ENCODE measurements around the gene MCM3AP.
"Not testable (repeated sequence)": the region's sequence is repeated elsewhere in the genome, so short reads cannot be mapped to it uniquely, and the experiment has no call there.

The MCM3AP gene

DNA sequence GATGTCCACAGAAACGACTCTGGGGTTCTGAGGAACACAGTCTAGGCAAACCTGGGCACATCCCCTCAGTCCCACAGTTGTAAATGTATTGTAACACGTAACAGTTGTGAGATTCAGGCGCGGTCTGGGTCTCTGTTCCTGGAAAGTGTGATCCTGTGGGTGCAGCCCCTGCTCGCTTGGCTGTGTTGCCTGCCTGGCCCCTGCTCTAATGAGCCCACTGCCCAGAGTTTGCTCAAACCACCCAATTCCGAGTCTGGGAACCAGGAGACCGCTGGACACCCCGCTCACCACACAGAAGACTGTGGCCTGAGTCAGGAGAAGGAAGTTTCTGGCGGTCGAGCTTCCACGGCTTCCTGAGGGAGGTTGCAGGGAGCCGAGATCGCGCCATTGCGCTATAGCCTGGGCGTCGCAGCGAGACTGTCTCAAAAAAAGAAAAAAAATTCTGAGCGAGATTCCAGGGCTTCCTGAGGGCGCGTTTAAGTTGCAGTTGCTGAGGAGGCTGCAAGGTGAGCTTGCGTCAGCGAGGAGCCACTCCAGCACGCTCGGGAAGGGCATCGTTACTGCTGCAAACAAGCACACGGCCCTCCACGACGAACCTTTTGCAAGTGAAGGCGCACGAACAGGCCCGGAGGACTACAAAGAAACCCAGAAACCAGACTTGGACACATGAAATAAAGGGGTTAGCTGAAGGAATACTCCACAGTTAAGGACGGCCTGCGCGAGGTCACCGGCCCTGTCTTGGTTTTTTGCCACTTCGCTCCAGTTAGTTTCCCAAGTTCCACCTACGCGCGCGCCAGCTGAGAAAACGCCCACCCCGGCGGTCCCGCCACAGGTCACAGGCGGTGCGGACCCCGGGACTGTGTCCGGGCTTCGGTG is 37.2 kb upstream of the MCM3AP start:
- Histone ChIP-seq H3K27me3 (ENCODE audit: control insufficient read depth, insufficient read depth, low read length) (no peaks in the 10 kb centered on the region), H3K4me3 (ENCODE audit: low read length) (peak overlapping the region; percentile 91), H3K36me3 (ENCODE audit: control insufficient read depth, low read depth, low read length) (peaks cover 7% of the 10 kb centered on the region), H3K4me1 (ENCODE audit: control insufficient read depth, low read depth, low read length) (peaks cover 25% of the 10 kb centered on the region), H3K9ac (ENCODE audit: low read length) (peak overlapping the region; percentile 98), H3K9me3 (ENCODE audit: control insufficient read depth, low read depth, low read length) (no peaks in the 10 kb centered on the region), H3K27ac (ENCODE audit: low read length) (peak overlapping the region; percentile 87)

GRCh38 chr21:46320331-46320801 is 35.0 kb upstream of the MCM3AP start:
- H3K4me3 ChIP-seq (ENCODE audit: low read length): no peak overlapping the region
- no peak overlapping the region for H3K9ac ChIP-seq (ENCODE audit: low read length)
- no peaks in the 10 kb centered on the region for H3K9me3 ChIP-seq (ENCODE audit: control insufficient read depth, low read depth, low read length)
- H3K27me3 ChIP-seq (ENCODE audit: control insufficient read depth, insufficient read depth, low read length): no peaks in the 10 kb centered on the region
- H3K4me1 ChIP-seq (ENCODE audit: control insufficient read depth, low read depth, low read length): peaks cover 19% of the 10 kb centered on the region
- H3K36me3 ChIP-seq (ENCODE audit: control insufficient read depth, low read depth, low read length): peaks cover 4% of the 10 kb centered on the region
- no peak overlapping the region for H3K27ac ChIP-seq (ENCODE audit: low read length)

DNA sequence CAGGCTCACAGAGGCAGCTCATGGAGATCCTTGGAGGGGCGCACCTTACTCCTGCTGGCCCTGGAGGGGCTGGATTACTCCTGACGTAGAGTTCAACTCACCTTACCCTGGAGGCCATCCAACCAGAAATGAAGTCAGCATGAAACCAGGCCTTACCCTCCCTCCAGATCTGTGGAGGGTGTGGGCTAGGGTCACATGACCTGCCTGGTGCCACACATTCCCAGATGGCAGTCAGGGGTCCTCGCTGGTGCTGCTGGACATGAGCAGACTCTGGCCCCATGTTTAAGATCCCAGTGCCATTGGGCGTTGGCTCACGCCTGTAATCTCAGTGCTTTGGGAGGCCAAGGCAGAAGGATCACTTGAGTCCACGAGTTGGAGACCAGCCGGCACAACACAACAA is 33.8 kb upstream of the MCM3AP start:
- Histone ChIP-seq H3K36me3 (ENCODE audit: control insufficient read depth, low read depth, low read length) (peaks cover 4% of the 10 kb centered on the region), H3K27ac (ENCODE audit: low read length) (no peak overlapping the region), H3K4me1 (ENCODE audit: control insufficient read depth, low read depth, low read length) (peaks cover 18% of the 10 kb centered on the region), H3K9ac (ENCODE audit: low read length) (no peak overlapping the region), H3K27me3 (ENCODE audit: control insufficient read depth, insufficient read depth, low read length) (no peaks in the 10 kb centered on the region), H3K4me3 (ENCODE audit: low read length) (no peak overlapping the region), H3K9me3 (ENCODE audit: control insufficient read depth, low read depth, low read length) (no peaks in the 10 kb centered on the region)

DNA sequence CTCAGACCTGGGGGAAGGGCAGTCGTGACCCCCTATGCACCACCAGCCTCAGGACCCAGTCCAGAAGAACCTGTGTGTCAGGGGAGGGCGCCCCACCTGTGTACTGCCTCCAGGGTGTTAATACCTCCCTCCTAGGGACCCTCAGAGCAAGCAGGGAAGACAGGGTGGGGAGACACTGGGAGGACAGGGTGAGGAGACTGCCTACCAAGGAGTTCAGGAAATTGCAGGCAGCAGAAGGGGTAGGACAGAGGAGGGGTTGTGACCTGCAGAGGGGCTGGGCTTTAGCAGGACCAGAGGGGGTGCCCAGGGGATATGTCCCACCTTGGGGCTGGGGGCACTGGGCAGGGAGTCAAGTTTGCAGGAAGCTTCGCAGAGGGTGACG is 33.0 kb upstream of the MCM3AP start:
- H3K27ac ChIP-seq (ENCODE audit: low read length): no peak overlapping the region
- no peak overlapping the region for H3K4me3 ChIP-seq (ENCODE audit: low read length)
- no peak overlapping the region for H3K9ac ChIP-seq (ENCODE audit: low read length)
- H3K9me3 ChIP-seq (ENCODE audit: control insufficient read depth, low read depth, low read length): no peaks in the 10 kb centered on the region
- H3K36me3 ChIP-seq (ENCODE audit: control insufficient read depth, low read depth, low read length): peaks cover 5% of the 10 kb centered on the region
- no peaks in the 10 kb centered on the region for H3K27me3 ChIP-seq (ENCODE audit: control insufficient read depth, insufficient read depth, low read length)
- peaks cover 18% of the 10 kb centered on the region for H3K4me1 ChIP-seq (ENCODE audit: control insufficient read depth, low read depth, low read length)

- Histone ChIP-seq H3K27ac (ENCODE audit: low read length) (no peak overlapping the region), H3K4me3 (ENCODE audit: low read length) (no peak overlapping the region), H3K36me3 (ENCODE audit: control insufficient read depth, low read depth, low read length) (peaks cover 11% of the 10 kb centered on the region), H3K27me3 (ENCODE audit: control insufficient read depth, insufficient read depth, low read length) (no peaks in the 10 kb centered on the region), H3K9ac (ENCODE audit: low read length) (no peak overlapping the region), H3K9me3 (ENCODE audit: control insufficient read depth, low read depth, low read length) (no peaks in the 10 kb centered on the region), H3K4me1 (ENCODE audit: control insufficient read depth, low read depth, low read length) (peaks cover 18% of the 10 kb centered on the region)
Measured at GRCh38 chr21:46317710-46318463, 32.5 kb upstream of the MCM3AP start.

GRCh38 chr21:46316708-46317324 is 31.4 kb upstream of the MCM3AP start:
- peaks cover 15% of the 10 kb centered on the region for H3K36me3 ChIP-seq (ENCODE audit: control insufficient read depth, low read depth, low read length)
- H3K4me1 ChIP-seq (ENCODE audit: control insufficient read depth, low read depth, low read length): peaks cover 10% of the 10 kb centered on the region
- no peaks in the 10 kb centered on the region for H3K9me3 ChIP-seq (ENCODE audit: control insufficient read depth, low read depth, low read length)
- no peak overlapping the region for H3K4me3 ChIP-seq (ENCODE audit: low read length)
- no peak overlapping the region for H3K9ac ChIP-seq (ENCODE audit: low read length)
- H3K27me3 ChIP-seq (ENCODE audit: control insufficient read depth, insufficient read depth, low read length): no peaks in the 10 kb centered on the region
- H3K27ac ChIP-seq (ENCODE audit: low read length): no peak overlapping the region

- no peak overlapping the region for H3K4me3 ChIP-seq (ENCODE audit: low read length)
- H3K4me1 ChIP-seq (ENCODE audit: control insufficient read depth, low read depth, low read length): peaks cover 3% of the 10 kb centered on the region
- peaks cover 15% of the 10 kb centered on the region for H3K36me3 ChIP-seq (ENCODE audit: control insufficient read depth, low read depth, low read length)
- no peak overlapping the region for H3K27ac ChIP-seq (ENCODE audit: low read length)
- no peak overlapping the region for H3K9ac ChIP-seq (ENCODE audit: low read length)
- no peaks in the 10 kb centered on the region for H3K9me3 ChIP-seq (ENCODE audit: control insufficient read depth, low read depth, low read length)
- no peaks in the 10 kb centered on the region for H3K27me3 ChIP-seq (ENCODE audit: control insufficient read depth, insufficient read depth, low read length)
Measured at GRCh38 chr21:46314441-46315020, 29.1 kb upstream of the MCM3AP start.

- H3K9me3 ChIP-seq (ENCODE audit: control insufficient read depth, low read depth, low read length): no peaks in the 10 kb centered on the region
- no peak overlapping the region for H3K27ac ChIP-seq (ENCODE audit: low read length)
- peaks cover 27% of the 10 kb centered on the region for H3K36me3 ChIP-seq (ENCODE audit: control insufficient read depth, low read depth, low read length)
- H3K27me3 ChIP-seq (ENCODE audit: control insufficient read depth, insufficient read depth, low read length): no peaks in the 10 kb centered on the region
- no peaks in the 10 kb centered on the region for H3K4me1 ChIP-seq (ENCODE audit: control insufficient read depth, low read depth, low read length)
- no peak overlapping the region for H3K9ac ChIP-seq (ENCODE audit: low read length)
- no peak overlapping the region for H3K4me3 ChIP-seq (ENCODE audit: low read length)
Measured at GRCh38 chr21:46312949-46313348, 27.5 kb upstream of the MCM3AP start.

DNA sequence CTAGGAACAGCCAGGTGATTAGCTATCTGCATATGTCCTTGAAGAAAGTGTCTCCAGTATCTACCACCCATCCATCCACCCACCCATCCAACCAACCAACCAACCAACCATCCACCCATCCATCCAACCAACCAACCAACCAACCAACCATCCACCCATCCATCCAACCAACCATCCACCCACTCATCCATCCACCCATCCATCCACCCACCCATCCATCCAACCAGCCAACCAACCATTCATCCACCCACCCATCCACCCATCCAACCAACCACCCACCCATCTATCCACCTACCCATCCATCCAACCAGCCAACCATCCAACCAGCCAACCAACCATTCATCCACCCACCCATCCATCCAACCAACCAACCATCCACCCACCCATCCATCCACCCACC is 26.2 kb upstream of the MCM3AP start:
- H3K4me1 ChIP-seq (ENCODE audit: control insufficient read depth, low read depth, low read length): no peaks in the 10 kb centered on the region
- no peaks in the 10 kb centered on the region for H3K27me3 ChIP-seq (ENCODE audit: control insufficient read depth, insufficient read depth, low read length)
- H3K36me3 ChIP-seq (ENCODE audit: control insufficient read depth, low read depth, low read length): peaks cover 33% of the 10 kb centered on the region
- H3K9me3 ChIP-seq (ENCODE audit: control insufficient read depth, low read depth, low read length): no peaks in the 10 kb centered on the region
- H3K9ac ChIP-seq (ENCODE audit: low read length): no peak overlapping the region
- no peak overlapping the region for H3K4me3 ChIP-seq (ENCODE audit: low read length)
- H3K27ac ChIP-seq (ENCODE audit: low read length): no peak overlapping the region

DNA sequence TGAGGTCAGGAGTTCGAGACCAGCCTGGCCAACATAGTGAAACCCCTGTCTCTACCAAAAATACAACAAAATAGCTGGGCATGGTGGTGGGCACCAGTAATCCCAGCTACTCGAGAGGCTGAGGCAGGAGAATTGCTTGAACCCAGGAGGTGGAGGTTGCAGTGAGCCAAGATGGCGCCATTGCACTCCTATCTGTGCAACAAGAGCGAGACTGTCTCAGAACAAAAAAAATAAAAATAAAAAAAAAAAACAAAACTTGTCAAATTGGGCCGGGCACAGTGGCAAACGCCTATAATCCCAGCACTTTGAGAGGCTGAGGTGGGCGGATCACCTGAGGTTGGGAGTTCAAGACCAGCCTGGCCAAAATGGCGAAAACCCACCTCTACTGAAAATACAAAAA is 24.8 kb upstream of the MCM3AP start:
- not testable (repeated sequence) for H3K27me3 ChIP-seq (ENCODE audit: control insufficient read depth, insufficient read depth, low read length); H3K4me1 ChIP-seq (ENCODE audit: control insufficient read depth, low read depth, low read length); H3K4me3 ChIP-seq (ENCODE audit: low read length); H3K9me3 ChIP-seq (ENCODE audit: control insufficient read depth, low read depth, low read length); H3K9ac ChIP-seq (ENCODE audit: low read length); H3K27ac ChIP-seq (ENCODE audit: low read length)
- peaks cover 33% of the 10 kb centered on the region for H3K36me3 ChIP-seq (ENCODE audit: control insufficient read depth, low read depth, low read length)

GRCh38 chr21:46308431-46308830 is 23.0 kb upstream of the MCM3AP start:
- Histone ChIP-seq H3K36me3 (ENCODE audit: control insufficient read depth, low read depth, low read length) (peaks cover 40% of the 10 kb centered on the region), H3K27ac (ENCODE audit: low read length) (no peak overlapping the region)

More at GRCh38 chr21:46308431-46308830, 23.0 kb upstream of the MCM3AP start:
- no peaks in the 10 kb centered on the region for H3K9me3 ChIP-seq (ENCODE audit: control insufficient read depth, low read depth, low read length)
- H3K27me3 ChIP-seq (ENCODE audit: control insufficient read depth, insufficient read depth, low read length): no peaks in the 10 kb centered on the region
- no peaks in the 10 kb centered on the region for H3K4me1 ChIP-seq (ENCODE audit: control insufficient read depth, low read depth, low read length)
- no peak overlapping the region for H3K9ac ChIP-seq (ENCODE audit: low read length)
- H3K4me3 ChIP-seq (ENCODE audit: low read length): no peak overlapping the region

Data from iPS-18a (cell line).